ENCODE data around the gene C20orf144.
A peak's percentile ranks its signal among the peaks of the same experiment; 100 is the strongest.

The C20orf144 gene

DNA sequence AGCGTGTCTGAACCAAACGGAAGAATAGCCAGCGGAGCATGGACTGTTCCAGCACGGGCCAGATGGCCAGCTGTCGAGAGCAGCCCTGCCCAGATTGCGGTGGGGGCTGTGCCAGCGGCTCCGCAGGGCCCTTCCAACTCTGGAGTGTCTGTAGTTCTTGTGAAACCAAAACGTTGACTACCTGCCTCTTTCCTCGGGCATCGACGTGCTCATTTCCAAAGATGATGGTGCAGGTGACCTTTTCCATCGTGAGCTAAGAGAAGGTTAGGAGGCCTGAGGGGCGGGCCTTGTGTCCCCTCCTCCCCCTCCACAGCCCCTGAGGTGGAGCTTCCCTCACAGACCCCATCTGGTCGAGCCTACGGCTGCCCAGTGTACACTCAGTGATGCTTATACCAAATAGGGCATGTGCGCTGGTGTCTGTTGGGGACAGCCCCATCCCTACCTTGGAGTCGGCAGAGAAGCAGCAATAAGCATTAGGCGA lies 12.9 kb upstream of the C20orf144 start:
- DNase-seq (ENCODE audit: extremely low read depth, low read depth), result no peak
- H3K4me3 ChIP-seq (replicated peaks; ENCODE audit: low read depth, low read length), result no peak overlapping the region
- TF ChIP-seq, protein P1, sequence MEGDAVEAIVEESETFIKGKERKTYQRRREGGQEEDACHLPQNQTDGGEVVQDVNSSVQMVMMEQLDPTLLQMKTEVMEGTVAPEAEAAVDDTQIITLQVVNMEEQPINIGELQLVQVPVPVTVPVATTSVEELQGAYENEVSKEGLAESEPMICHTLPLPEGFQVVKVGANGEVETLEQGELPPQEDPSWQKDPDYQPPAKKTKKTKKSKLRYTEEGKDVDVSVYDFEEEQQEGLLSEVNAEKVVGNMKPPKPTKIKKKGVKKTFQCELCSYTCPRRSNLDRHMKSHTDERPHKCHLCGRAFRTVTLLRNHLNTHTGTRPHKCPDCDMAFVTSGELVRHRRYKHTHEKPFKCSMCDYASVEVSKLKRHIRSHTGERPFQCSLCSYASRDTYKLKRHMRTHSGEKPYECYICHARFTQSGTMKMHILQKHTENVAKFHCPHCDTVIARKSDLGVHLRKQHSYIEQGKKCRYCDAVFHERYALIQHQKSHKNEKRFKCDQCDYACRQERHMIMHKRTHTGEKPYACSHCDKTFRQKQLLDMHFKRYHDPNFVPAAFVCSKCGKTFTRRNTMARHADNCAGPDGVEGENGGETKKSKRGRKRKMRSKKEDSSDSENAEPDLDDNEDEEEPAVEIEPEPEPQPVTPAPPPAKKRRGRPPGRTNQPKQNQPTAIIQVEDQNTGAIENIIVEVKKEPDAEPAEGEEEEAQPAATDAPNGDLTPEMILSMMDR (IDR thresholded peaks at IDR 0.05; ENCODE audit: low read depth, low read length, missing control alignments), result no peak

DNA sequence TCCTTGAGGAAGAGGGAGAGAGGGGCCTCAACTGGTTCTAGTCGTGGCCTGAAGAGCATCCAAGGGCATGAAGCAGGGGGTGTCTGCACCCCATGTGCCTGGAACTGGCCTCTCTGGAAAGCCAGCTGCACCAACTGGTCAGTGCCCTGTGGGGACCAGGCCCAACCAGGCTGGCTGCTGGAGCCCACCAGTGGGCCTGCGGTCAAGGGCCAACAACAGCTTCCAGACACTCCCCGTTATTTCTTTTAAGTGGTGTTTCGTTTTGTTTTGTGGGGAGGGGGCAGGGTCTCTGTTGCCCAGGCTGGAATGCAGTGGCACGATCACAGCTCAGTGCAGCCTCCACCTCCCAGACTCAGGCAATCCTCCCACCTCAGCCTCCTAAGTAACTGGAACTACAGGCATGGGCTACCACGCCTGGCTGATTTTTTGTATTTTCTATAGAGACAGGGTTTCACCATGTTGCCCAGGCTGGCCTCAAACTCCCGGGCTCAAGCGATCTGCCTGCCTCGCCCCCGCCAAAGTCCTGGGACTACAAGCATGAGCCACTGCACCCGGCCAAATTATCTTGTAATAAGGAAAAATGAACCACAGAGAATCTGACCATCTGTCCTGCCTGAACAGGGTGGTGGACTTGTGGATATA lies 11.9 kb upstream of the C20orf144 start:
- TF ChIP-seq, protein P1 (IDR thresholded peaks at IDR 0.05; ENCODE audit: low read depth, low read length, missing control alignments), result no peak
- DNase-seq (ENCODE audit: extremely low read depth, low read depth), result no peak

DNA sequence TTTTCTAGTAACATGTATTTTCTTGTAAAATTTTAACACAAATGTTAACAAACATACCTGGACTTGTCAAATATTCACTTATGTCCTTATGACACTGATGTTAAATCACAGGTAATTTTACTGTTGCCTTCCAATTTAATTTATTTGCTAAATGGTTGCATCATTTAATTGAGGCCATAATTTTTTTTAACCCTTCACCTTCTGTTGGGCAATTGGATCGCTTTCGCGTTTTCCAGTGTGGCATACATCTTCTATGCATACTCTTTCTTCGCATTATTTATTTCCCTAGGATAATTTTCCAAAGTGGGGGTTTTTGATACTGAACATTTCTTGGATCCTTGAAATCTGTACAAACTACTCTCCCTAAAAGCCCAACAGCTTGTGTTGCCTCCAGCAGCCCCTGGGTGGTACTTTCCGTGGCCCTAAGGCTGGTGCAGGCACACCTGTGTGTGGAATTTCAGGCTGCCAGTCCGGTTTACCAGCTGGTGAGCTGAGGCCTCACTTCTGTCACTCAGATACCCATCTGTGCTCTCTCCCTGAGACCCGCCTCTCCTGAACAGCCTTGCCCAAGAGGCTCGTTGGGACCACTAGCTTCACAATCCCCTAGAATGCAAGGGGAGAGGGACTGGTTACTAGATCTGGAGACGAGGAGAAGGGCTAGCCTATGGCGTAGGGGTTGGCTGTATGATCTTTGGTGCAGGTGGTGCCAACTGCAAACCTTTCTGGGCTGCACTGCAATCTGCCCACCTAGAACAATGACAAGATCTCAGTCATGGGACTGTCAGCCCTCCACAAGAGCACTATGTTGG lies 11.2 kb upstream of the C20orf144 start:
- TF ChIP-seq, protein P1 (IDR thresholded peaks at IDR 0.05; ENCODE audit: low read depth, low read length, missing control alignments), result no peak
- no peak overlapping the region for H3K4me3 ChIP-seq (replicated peaks; ENCODE audit: low read depth, low read length)
- no peak for DNase-seq (ENCODE audit: extremely low read depth, low read depth)

More for the DNA sequence above, 11.9 kb upstream of the C20orf144 start:
- no peak overlapping the region for H3K4me3 ChIP-seq (replicated peaks; ENCODE audit: low read depth, low read length)

DNA sequence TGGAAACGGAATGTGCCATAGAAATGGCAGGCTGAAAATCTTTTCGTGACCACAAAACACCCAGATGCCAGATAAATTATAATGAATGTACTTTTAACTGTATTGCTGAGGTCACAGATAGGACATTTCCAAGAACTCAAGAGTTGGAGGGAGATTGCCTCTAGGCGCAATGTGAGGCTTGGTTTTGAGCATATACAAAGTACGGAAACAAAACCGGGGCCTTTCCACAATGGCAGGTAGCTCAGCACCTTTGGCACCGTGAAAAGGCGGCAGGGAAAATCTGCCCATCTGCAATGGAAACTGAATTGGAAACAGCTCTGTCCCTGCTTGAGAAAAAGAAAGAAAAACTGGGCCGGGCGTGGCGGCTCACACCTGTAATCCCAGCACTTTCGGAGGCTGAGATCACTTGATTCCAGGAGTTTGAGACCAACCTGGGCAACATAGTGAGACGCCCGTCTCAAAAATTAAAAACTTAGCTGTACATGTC lies 10.5 kb upstream of the C20orf144 start:
- TF ChIP-seq, protein P1 (IDR thresholded peaks at IDR 0.05; ENCODE audit: low read depth, low read length, missing control alignments), result no peak
- no peak overlapping the region for H3K4me3 ChIP-seq (replicated peaks; ENCODE audit: low read depth, low read length)
- no peak for DNase-seq (ENCODE audit: extremely low read depth, low read depth)

DNA sequence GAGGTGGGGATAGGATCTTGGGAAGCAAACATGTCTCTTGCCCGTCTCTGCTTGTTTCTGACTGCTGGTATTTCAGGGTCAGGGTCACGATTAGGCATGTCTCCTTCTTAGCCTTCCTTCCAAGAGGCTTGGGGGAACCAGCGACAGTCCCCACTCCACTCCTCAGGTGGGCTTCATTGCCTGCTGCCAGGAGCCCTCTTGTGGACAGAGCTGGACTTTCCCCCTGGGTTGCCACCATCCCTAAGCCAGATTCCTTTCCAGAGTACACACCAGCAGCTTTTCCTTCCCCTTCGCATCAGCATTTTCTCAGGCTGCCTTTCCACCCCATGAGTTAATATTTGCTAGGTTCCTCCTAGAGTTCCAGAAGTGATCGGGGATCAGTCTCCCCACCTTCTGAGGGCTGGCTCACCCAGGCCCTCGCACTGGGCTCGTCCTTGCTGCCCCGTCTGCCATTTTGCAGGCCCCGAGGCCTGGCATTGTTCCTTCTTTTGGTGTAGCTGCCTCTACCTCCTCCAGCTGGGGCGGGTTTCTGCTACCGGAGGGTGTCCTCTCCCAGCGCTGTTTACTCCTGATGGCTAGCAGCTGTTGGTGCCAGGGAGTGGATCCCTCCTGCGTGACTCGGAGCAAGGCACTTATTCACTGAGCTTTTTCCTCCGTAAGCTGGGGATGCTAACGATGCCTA lies 8.8 kb upstream of the C20orf144 start:
- H3K4me3 ChIP-seq (replicated peaks; ENCODE audit: low read depth, low read length), result no peak overlapping the region
- DNase-seq (ENCODE audit: extremely low read depth, low read depth), result no peak
- TF ChIP-seq, protein P1 (IDR thresholded peaks at IDR 0.05; ENCODE audit: low read depth, low read length, missing control alignments), result peak; percentile 92

DNA sequence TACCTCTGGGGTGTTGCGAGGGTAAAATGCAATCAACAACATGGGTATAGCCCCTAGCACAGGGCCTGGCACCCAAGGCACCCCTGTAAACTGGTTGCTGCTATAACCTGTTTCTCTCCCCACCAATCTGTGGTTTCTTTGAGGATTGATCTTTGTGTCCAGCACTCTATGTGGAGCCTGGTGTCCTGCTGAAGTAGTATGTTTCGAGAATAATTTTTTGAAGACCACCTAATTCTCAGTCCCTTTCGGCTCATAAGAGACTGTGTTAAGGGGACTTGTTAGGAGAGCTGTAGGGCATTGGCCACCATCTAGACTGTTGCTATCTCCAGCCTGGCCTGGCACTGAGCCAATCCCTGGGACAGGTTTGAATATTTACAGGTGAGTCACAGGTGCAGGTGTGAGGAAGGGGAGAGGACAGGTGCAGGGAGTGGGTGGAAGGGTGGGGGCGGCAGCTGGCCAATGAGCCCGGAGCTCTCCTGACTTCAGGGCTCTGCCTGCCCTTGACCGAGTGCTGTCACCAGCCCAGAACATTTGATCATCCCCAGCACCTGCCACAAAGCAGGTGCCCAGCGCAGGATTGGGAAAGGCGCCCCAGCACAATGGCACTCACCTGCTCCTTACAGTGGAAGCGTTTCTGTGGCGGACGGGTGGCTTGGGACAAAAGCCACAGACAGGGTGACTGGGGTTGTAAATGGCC lies 8.1 kb upstream of the C20orf144 start:
- DNase-seq (ENCODE audit: extremely low read depth, low read depth), result no peak
- TF ChIP-seq, protein P1 (IDR thresholded peaks at IDR 0.05; ENCODE audit: low read depth, low read length, missing control alignments), result no peak
- H3K4me3 ChIP-seq (replicated peaks; ENCODE audit: low read depth, low read length), result no peak overlapping the region
